ENCODE data around the gene DDIT3. TPM values are rescaled to one million over a fixed set of nuclear protein-coding genes. Genes with fewer than 3 reads are reported as not detected.

DDIT3 gene
- total and polyA plus RNA-seq, 2 of the 8 experiments (the other 6 are each of a cell fraction or from before 2014, with no cell fraction given), result 4.9 to 5.7 TPM

DNA sequence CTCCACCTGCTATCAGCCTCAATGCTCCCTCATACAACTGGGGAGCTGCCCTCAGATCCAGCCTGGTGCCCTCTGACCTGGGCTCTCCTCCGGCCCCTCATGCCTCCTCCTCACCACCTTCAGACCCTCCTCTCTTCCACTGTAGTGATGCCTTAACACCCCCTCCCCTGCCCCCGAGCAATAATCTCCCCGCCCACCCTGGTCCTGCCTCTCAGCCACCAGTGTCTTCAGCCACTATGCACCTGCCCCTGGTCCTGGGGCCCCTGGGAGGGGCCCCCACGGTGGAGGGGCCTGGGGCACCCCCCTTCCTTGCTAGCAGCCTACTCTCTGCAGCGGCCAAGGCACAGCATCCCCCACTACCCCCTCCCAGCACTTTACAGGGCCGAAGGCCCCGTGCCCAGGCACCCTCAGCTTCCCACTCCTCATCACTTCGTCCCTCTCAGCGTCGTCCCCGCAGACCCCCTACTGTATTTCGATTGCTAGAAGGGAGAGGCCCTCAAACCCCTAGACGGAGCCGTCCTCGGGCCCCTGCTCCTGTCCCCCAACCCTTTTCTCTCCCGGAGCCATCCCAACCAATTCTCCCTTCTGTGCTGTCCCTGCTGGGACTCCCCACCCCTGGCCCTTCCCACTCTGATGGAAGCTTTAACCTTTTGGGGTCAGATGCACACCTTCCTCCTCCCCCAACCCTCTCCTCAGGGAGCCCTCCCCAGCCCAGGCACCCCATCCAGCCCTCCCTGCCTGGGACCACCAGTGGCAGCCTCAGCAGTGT, 5.5 kb upstream of the DDIT3 start:
- H3K4ac ChIP-seq (replicated peaks; ENCODE audit: insufficient read length, low read depth, low read length), result no peak overlapping the region
- no peaks in the 10 kb centered on the region for H3K27me3 ChIP-seq (replicated peaks in 1 of 4; ENCODE audit: control insufficient read depth in 3 of 4, extremely low read depth in 1 of 4, insufficient read depth in 3 of 4, low read length in 3 of 4)
- H2AFZ ChIP-seq (ENCODE audit: low read length), result no peak overlapping the region
- ChIA-PET CTCF (ENCODE audit: partially characterized antibody) (interaction anchor here (1.1 to 4.8 kb wide), 5 partner anchors 11 to 67 kb away, joined by 3 to 29 read pairs (median 3); partner anchors contain the start of gene GLI1), POLR2A (ENCODE audit: partially characterized antibody) (interaction anchor here (0.6 to 7.3 kb wide), 20 partner anchors 9 to 78 kb away, joined by 3 to 56 read pairs (median 4); partner anchors contain the start of genes DCTN2, DTX3, INHBE and PIP4K2C)
- no peak overlapping the region for H3K56ac ChIP-seq (replicated peaks; ENCODE audit: insufficient read length, low read depth, low read length)
- 86% methylated on average over 12 of the region's 16 CpGs; no CpG with 5 or more reads in 1 of the 2 experiments for WGBS, 2 experiments (ENCODE audit: extremely low coverage in 1 of 2, insufficient coverage in 1 of 2, insufficient read length in 1 of 2, insufficient replicate concordance in 2 of 2, low coverage in 1 of 2, low lambda C conversion rate in 2 of 2, missing lambda C conversion rate in 1 of 2)
- H3K23ac ChIP-seq (ENCODE audit: insufficient read length), result no peak overlapping the region
- H4K8ac ChIP-seq (ENCODE audit: extremely low read depth, insufficient read depth, low read length), result no peak overlapping the region; the same call in 1 of the 2 replicates
- H3K23me2 ChIP-seq (ENCODE audit: low read depth, low read length), result peaks cover 10% of the 10 kb centered on the region
- no peaks in the 10 kb centered on the region; the same call in 1 of the 2 replicates for H3K79me1 ChIP-seq (ENCODE audit: low read depth, low read length)
- DNase-seq (ENCODE audit: low read depth in 1 of 2, low spot score in 2 of 2) (no peak), FAIRE-seq (no peak)
- H3K4me3 ChIP-seq (ENCODE audit: extremely low read depth in 1 of 4, insufficient read depth in 2 of 4, low read depth in 3 of 4, low read length in 4 of 4), result no peak overlapping the region
- peaks cover 2 to 48% (median 18%) of the 10 kb centered on the region in 4 experiments; a peak in 6 of 8 replicates for H3K36me3 ChIP-seq (ENCODE audit: control insufficient read depth in 2 of 4, insufficient read depth in 4 of 4, low read length in 3 of 4)
- no peak overlapping the region for H2AK5ac ChIP-seq (ENCODE audit: low read depth, low read length)
- H4K5ac ChIP-seq (ENCODE audit: insufficient read length, low read depth, low read length), result no peak overlapping the region
- H3K79me2 ChIP-seq (ENCODE audit: control insufficient read depth in 1 of 2, insufficient read depth in 2 of 2, low read length in 2 of 2), result peaks cover 0 to 9% of the 10 kb centered on the region in 2 experiments; a peak in 1 of 4 replicates
- H2BK120ac ChIP-seq (replicated peaks; ENCODE audit: low read depth, low read length), result no peak overlapping the region
- no peak overlapping the region for H3K27ac ChIP-seq (ENCODE audit: low read depth, low read length)
- no peaks in the 10 kb centered on the region for H3K9me3 ChIP-seq (ENCODE audit: insufficient read depth in 2 of 2, low read depth in 1 of 2, low read length in 1 of 2)
- H2BK12ac ChIP-seq (ENCODE audit: low read depth, low read length), result no peak overlapping the region
- no peak overlapping the region for H3K4me2 ChIP-seq (ENCODE audit: insufficient read depth in 1 of 2, low read depth in 2 of 2, low read length in 2 of 2)
- H2BK20ac ChIP-seq (ENCODE audit: low read length), result no peak overlapping the region
- H3K14ac ChIP-seq (ENCODE audit: insufficient read length), result no peak overlapping the region
- H3K4me1 ChIP-seq (replicated peaks in 1 of 4; ENCODE audit: control insufficient read depth in 3 of 4, insufficient read depth in 4 of 4, low read length in 3 of 4), result peaks cover 8 to 18% (median 10%) of the 10 kb centered on the region in 4 experiments
- H3K9ac ChIP-seq (replicated peaks in 1 of 4; ENCODE audit: extremely low read depth in 1 of 4, low read depth in 3 of 4, low read length in 3 of 4), result no peak overlapping the region
- H3K18ac ChIP-seq (ENCODE audit: extremely low read depth, low read length), result no peak overlapping the region
- peaks cover 3 to 13% of the 10 kb centered on the region in 2 experiments for H4K20me1 ChIP-seq (replicated peaks in 1 of 2; ENCODE audit: control insufficient read depth in 1 of 2, insufficient read depth in 2 of 2, low read length in 2 of 2)
- no peak overlapping the region for H4K91ac ChIP-seq (replicated peaks; ENCODE audit: insufficient read length, low read length)
- H2BK5ac ChIP-seq (ENCODE audit: low read depth, low read length), result no peak overlapping the region
- H2BK15ac ChIP-seq (ENCODE audit: low read length), result no peak overlapping the region
- TF ChIP-seq ASH2L (IDR thresholded peaks at IDR 0.05; ENCODE audit: low read length), result no peak
- no peak for TF ChIP-seq NANOG (IDR thresholded peaks at IDR 0.05; ENCODE audit: insufficient read depth, low read depth, low read length, poor library complexity, severe bottlenecking)
- no peak for TF ChIP-seq CBX8 (IDR thresholded peaks at IDR 0.05; ENCODE audit: borderline replicate concordance, low read depth, low read length)
- no peak for TF ChIP-seq PHF8 (conservative IDR thresholded peaks at IDR 0.05; ENCODE audit: low read depth, low read length)
- TF ChIP-seq SP2 (IDR thresholded peaks at IDR 0.05; ENCODE audit: low read length), result no peak
- no peak for TF ChIP-seq EP300 (IDR thresholded peaks at IDR 0.05; ENCODE audit: borderline replicate concordance in 1 of 2, low read depth in 2 of 2, low read length in 2 of 2)
- no peak for TF ChIP-seq TCF12 (IDR thresholded peaks at IDR 0.05; ENCODE audit: low read depth, low read length)
- TF ChIP-seq, protein P1, sequence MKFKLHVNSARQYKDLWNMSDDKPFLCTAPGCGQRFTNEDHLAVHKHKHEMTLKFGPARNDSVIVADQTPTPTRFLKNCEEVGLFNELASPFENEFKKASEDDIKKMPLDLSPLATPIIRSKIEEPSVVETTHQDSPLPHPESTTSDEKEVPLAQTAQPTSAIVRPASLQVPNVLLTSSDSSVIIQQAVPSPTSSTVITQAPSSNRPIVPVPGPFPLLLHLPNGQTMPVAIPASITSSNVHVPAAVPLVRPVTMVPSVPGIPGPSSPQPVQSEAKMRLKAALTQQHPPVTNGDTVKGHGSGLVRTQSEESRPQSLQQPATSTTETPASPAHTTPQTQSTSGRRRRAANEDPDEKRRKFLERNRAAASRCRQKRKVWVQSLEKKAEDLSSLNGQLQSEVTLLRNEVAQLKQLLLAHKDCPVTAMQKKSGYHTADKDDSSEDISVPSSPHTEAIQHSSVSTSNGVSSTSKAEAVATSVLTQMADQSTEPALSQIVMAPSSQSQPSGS (IDR thresholded peaks at IDR 0.05; ENCODE audit: low read length), result no peak
- no peak for TF ChIP-seq GABPA (IDR thresholded peaks at IDR 0.05; ENCODE audit: borderline replicate concordance, insufficient read depth, low read length)

Data from H1 (cell line).